ENCODE results near the gene ELOF1. TPM values are rescaled to one million over a fixed set of nuclear protein-coding genes. Genes with fewer than 3 reads are reported as not detected.
A peak's percentile ranks its signal among the peaks of the same experiment; 100 is the strongest.

Gene ELOF1
- total and polyA plus RNA-seq, 2 donors (not counting 3 experiments of a cell fraction or from before 2014, with no cell fraction given) = 49.9 to 80.2 TPM

DNA sequence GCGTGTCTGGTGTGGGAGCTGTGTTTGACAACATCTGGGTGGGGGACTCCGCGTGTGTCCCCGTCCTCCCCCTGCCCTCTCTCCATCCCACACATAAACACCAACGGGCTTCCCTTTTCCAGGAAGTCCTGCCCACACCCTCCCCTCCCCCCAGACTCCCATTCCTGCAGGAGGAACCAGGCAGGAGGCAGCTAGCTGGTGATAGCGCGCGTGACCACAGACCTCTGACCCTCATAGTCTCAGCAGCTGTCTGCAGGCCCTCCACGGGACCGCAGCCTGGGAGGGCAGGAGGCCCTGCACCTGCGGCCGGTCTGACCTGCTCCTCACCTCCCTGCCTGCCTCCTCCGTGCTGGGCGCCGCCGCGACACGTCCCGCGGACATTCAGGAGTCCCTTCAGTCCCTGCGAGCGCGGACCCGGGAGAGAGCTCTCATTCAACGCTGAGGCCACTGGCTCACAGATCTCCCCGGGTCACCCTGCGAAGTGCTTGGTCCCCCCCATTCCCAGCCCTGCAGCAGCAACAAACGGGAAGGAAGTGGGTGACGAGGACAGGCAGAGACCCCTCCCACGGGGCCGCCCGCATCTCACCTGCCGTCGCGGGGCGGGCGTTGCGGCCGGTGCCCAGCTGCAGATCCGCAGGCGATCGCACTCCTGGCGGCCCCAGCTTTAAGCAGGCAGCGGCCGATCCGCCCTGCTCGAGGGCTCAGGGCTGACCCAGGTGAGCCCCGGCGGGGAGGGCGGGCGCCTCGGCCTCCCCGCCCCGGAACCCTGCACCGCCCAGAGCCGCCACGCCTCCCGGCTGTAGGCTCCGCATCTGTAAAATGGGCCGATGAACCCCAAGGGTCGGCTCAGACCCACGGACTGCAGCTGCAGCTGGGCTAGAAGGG is 19.5 kb upstream of the ELOF1 start:
- Histone ChIP-seq H3K79me2 (ENCODE audit: control insufficient read depth, insufficient read depth, low read length) (no peaks in the 10 kb centered on the region), H3K36me3 (ENCODE audit: control insufficient read depth in 2 of 2, extremely low read depth in 1 of 2, insufficient read depth in 2 of 2, low read length in 2 of 2) (no peaks in the 10 kb centered on the region), H3K4me1 (ENCODE audit: control insufficient read depth, extremely low read depth, insufficient read depth, low read length) (no peaks in the 10 kb centered on the region), H3K27ac (ENCODE audit: insufficient read depth, low read depth, low read length) (no peak overlapping the region), H3K9me3 (replicated peaks; ENCODE audit: control insufficient read depth, insufficient read depth, low read length) (no peaks in the 10 kb centered on the region), H3K9ac (replicated peaks; ENCODE audit: extremely low read depth, insufficient read depth, low read length) (no peak overlapping the region), H3K9me1 (replicated peaks; ENCODE audit: control insufficient read depth, extremely low read depth, insufficient read depth, low read length) (no peaks in the 10 kb centered on the region), H3K27me3 (ENCODE audit: control insufficient read depth in 2 of 2, insufficient read depth in 2 of 2, low read length in 2 of 2) (peaks cover 3 to 7% of the 10 kb centered on the region in 2 experiments), H2AFZ (ENCODE audit: low read depth, low read length) (peak overlapping the region; percentile 23), H4K20me1 (replicated peaks; ENCODE audit: control insufficient read depth, extremely low read depth, insufficient read depth, low read length) (no peaks in the 10 kb centered on the region), H3K4me3 (replicated peaks in 1 of 3; ENCODE audit: insufficient read depth in 1 of 3, low read depth in 1 of 3, low read length in 3 of 3) (no peak overlapping the region), H3K4me2 (ENCODE audit: insufficient read depth, low read length) (no peak overlapping the region)
- DNase-seq (ENCODE audit: low read depth, low spot score) (peak; percentile 19), FAIRE-seq (no peak)
- ChIA-PET CTCF (interaction anchor here (1.0 kb wide), 1 partner anchor 18 kb away, joined by 3 read pairs; no protein-coding TSS in a partner anchor), POLR2A (no interaction called here)
- TF ChIP-seq EZH2 (IDR thresholded peaks at IDR 0.05; ENCODE audit: borderline replicate concordance, low read depth, low read length, severe bottlenecking) (no peak), FOS (IDR thresholded peaks at IDR 0.05; ENCODE audit: borderline replicate concordance, insufficient read depth, low read length) (no peak), MAX (IDR thresholded peaks at IDR 0.05; ENCODE audit: insufficient read depth, insufficient read length) (no peak), POLR2AphosphoS5 (IDR thresholded peaks at IDR 0.05; ENCODE audit: insufficient read depth, low read depth, low read length) (no peak), GATA2 (IDR thresholded peaks at IDR 0.05; ENCODE audit: insufficient read depth, insufficient read length, low read depth, low read length) (no peak), JUN (IDR thresholded peaks at IDR 0.05; ENCODE audit: borderline replicate concordance, insufficient read depth, insufficient read length, low read depth) (no peak), MYC (IDR thresholded peaks at IDR 0.05; ENCODE audit: low read depth, low read length) (no peak), POLR2A (IDR thresholded peaks at IDR 0.05; ENCODE audit: low read depth, low read length) (no peak), CTCF (IDR thresholded peaks at IDR 0.05; ENCODE audit: extremely low read depth in 1 of 2, insufficient read depth in 1 of 2, low read depth in 1 of 2, low read length in 2 of 2) (no peak)
- no TSS peak for BruUV-seq (replicated peaks)
- intact Hi-C loops (cut with micrococcal nuclease) (no loop called here), dilution Hi-C loops (cut with MboI; ENCODE audit: extremely low pct_ligation_motif_present, low sequenced_read_pairs) (no loop called here)
